ENCODE measurements around the gene HTRA1. TPM values are rescaled to one million over a fixed set of nuclear protein-coding genes. Genes with fewer than 3 reads are reported as not detected.

The HTRA1 gene
- total and polyA plus RNA-seq, 2 of the 4 experiments (the other 2 are of a cell fraction), result 28.5 to 108 TPM

GRCh38 chr10:122492006-122492405, 30.7 kb downstream of the HTRA1 start:
- no peak overlapping the region for H2AFZ ChIP-seq (replicated peaks; ENCODE audit: low read length, poor library complexity)
- H2BK20ac ChIP-seq (ENCODE audit: low read depth, low read length), result no peak overlapping the region
- H3K9ac ChIP-seq (ENCODE audit: low read depth, low read length), result no peak overlapping the region
- peaks cover 8% of the 10 kb centered on the region; the same call in 1 of the 2 replicates for H3K36me3 ChIP-seq (ENCODE audit: control insufficient read depth, insufficient read depth, low read length)
- H3K27me3 ChIP-seq (ENCODE audit: control insufficient read depth, insufficient read depth, low read length), result no peaks in the 10 kb centered on the region
- H3K4me3 ChIP-seq (ENCODE audit: insufficient read depth, low read depth, low read length), result no peak overlapping the region
- H3K18ac ChIP-seq (ENCODE audit: low read depth, low read length), result no peak overlapping the region
- no peak overlapping the region for H4K8ac ChIP-seq (ENCODE audit: low read depth in 2 of 2, low read length in 2 of 2)
- POLR2A ChIA-PET (ENCODE audit: unreplicated experiment), result no interaction called here
- H3K27ac ChIP-seq (ENCODE audit: insufficient read depth, low read length), result no peak overlapping the region
- BruUV-seq (replicated peaks), result no TSS peak
- H2BK120ac ChIP-seq (ENCODE audit: low read depth, low read length), result no peak overlapping the region
- H3K9me1 ChIP-seq (ENCODE audit: insufficient read depth, low read length), result 0 out of 2 replicates have a peak, but pooled peaks cover 7% of the 10 kb centered on the region
- no peak overlapping the region for H3K56ac ChIP-seq (ENCODE audit: extremely low read depth, insufficient read depth, low read length)
- H4K20me1 ChIP-seq (ENCODE audit: insufficient read depth, low read length), result no peaks in the 10 kb centered on the region
- in situ Hi-C loops (cut with MboI; ENCODE audit: low sequenced_read_pairs) (no loop called here), dilution Hi-C loops (cut with HindIII; ENCODE audit: low sequenced_read_pairs, unreplicated experiment) (no loop called here), intact Hi-C loops (cut with micrococcal nuclease) (no loop called here)
- WGBS, 2 experiments (ENCODE audit: extremely low coverage in 2 of 2, insufficient read length in 1 of 2), result 64% methylated on average over 2 of the region's 9 CpGs; no CpG with 5 or more reads in 1 of the 2 experiments
- no peak overlapping the region for H2BK5ac ChIP-seq (ENCODE audit: low read depth, low read length, poor library complexity, severe bottlenecking)
- CTCF ChIA-PET, result no interaction called here
- H3K79me1 ChIP-seq (ENCODE audit: low read depth in 1 of 2, low read length in 2 of 2), result peaks cover 0 to 5% of the 10 kb centered on the region in 2 experiments; a peak in 1 of 4 replicates
- no peak overlapping the region for H2AK9ac ChIP-seq (replicated peaks; ENCODE audit: low read depth, low read length, poor library complexity)
- H3K4me2 ChIP-seq (ENCODE audit: low read depth, low read length), result no peak overlapping the region
- H3K4ac ChIP-seq (ENCODE audit: low read depth, low read length), result no peak overlapping the region
- no peak overlapping the region for H3K23ac ChIP-seq (ENCODE audit: low read depth, low read length)
- no peak overlapping the region for H4K5ac ChIP-seq (ENCODE audit: low read depth, low read length)
- no peak for ATAC-seq (ENCODE audit: low read depth)
- H4K91ac ChIP-seq (ENCODE audit: insufficient read depth, low read depth, low read length), result no peak overlapping the region
- H3K9me3 ChIP-seq (ENCODE audit: control insufficient read depth, insufficient read depth, low read length), result no peaks in the 10 kb centered on the region
- DNase-seq, result no peak
- H2AK5ac ChIP-seq (ENCODE audit: low read depth, low read length), result no peak overlapping the region
- H3K4me1 ChIP-seq (ENCODE audit: control insufficient read depth, insufficient read depth, low read length), result peaks cover 17% of the 10 kb centered on the region; the same call in 1 of the 2 replicates
- H2BK15ac ChIP-seq (ENCODE audit: low read depth, low read length), result no peak overlapping the region
- TF ChIP-seq RCOR1 (IDR thresholded peaks at IDR 0.05; ENCODE audit: insufficient replicate concordance, low read length), result no peak
- TF ChIP-seq FOS (IDR thresholded peaks at IDR 0.05; ENCODE audit: low read depth, low read length), result no peak
- TF ChIP-seq CEBPB (IDR thresholded peaks at IDR 0.05; ENCODE audit: low read depth, low read length), result no peak
- no peak for TF ChIP-seq CHD1 (IDR thresholded peaks at IDR 0.05; ENCODE audit: low read depth, low read length)
- no peak for TF ChIP-seq MAZ (IDR thresholded peaks at IDR 0.05; ENCODE audit: borderline replicate concordance, low read depth, low read length)
- H3K14ac ChIP-seq (replicated peaks; ENCODE audit: low read depth, low read length), result no peak overlapping the region

Data from IMR-90 (cell line).